NT2/D1 (cell line): ENCODE measurements around the gene GTSE1.

Experiments used
- DNase-seq: peaks from one replicate; pipeline ENCODE4 v3.0.0-alpha.2; 2011; ENCODE audit warnings: low read depth, low spot score
- H3K27me3 ChIP-seq: 2 replicates; pipeline ENCODE4 v1.6.0; 2011; ENCODE audit warnings: mild to moderate bottlenecking; ENCODE audit not compliant: insufficient read length, insufficient read depth
- H3K36me3 ChIP-seq: 2 replicates; pipeline ENCODE4 v1.6.1; 2011; ENCODE audit warnings: mild to moderate bottlenecking, low read length, mixed read lengths; ENCODE audit not compliant: insufficient read depth, insufficient read length
- H3K4me1 ChIP-seq: 2 replicates; pipeline ENCODE4 v1.5.1; 2011; ENCODE audit not compliant: insufficient read depth, insufficient read length
- H3K4me3 ChIP-seq: 2 replicates; pipeline ENCODE4 v1.5.1; 2011; ENCODE audit warnings: low read depth; ENCODE audit not compliant: insufficient read length
- H3K9ac ChIP-seq: 2 replicates; pipeline ENCODE4 v1.6.0; 2011; ENCODE audit warnings: low read depth; ENCODE audit not compliant: insufficient read length
- H3K9me3 ChIP-seq: 2 replicates; pipeline ENCODE4 v1.5.1; 2011; ENCODE audit warnings: mild to moderate bottlenecking, low read length; ENCODE audit not compliant: insufficient read depth
- SUZ12 ChIP-seq: IDR thresholded peaks from 2 replicates; pipeline ENCODE4 v1.6.1; 2011; ENCODE audit not compliant: insufficient read length, insufficient read depth; ENCODE audit errors: extremely low read depth
- YY1 ChIP-seq: IDR thresholded peaks from 2 replicates; pipeline ENCODE4 v1.6.1; 2011; ENCODE audit not compliant: insufficient read length, insufficient read depth
- ZNF274 ChIP-seq: IDR thresholded peaks from 2 replicates; pipeline ENCODE4 v1.6.1; 2011; ENCODE audit warnings: mild to moderate bottlenecking, low read depth, low read length

GTSE1 gene

GRCh38 chr22:46355369-46355995, 58.8 kb downstream of the GTSE1 start:
- Histone ChIP-seq H3K4me3 (no peak overlapping the region), H3K9me3 (no peaks in the 10 kb centered on the region), H3K36me3 (peaks cover 98% of the 10 kb centered on the region), H3K9ac (no peak overlapping the region), H3K4me1 (no peaks in the 10 kb centered on the region), H3K27me3 (no peaks in the 10 kb centered on the region)
- peak; percentile 54 for DNase-seq
- no peak for TF ChIP-seq YY1
- no peak for TF ChIP-seq SUZ12
- no peak for TF ChIP-seq ZNF274

- DNase-seq = no peak
- no peaks in the 10 kb centered on the region for H3K4me1 ChIP-seq
- no peaks in the 10 kb centered on the region for H3K27me3 ChIP-seq
- H3K36me3 ChIP-seq = peaks cover 92% of the 10 kb centered on the region
- no peak overlapping the region for H3K9ac ChIP-seq
- TF ChIP-seq SUZ12 = no peak
- no peak for TF ChIP-seq YY1
- TF ChIP-seq ZNF274 = no peak
- no peaks in the 10 kb centered on the region for H3K9me3 ChIP-seq
- no peak overlapping the region for H3K4me3 ChIP-seq
Observed at GRCh38 chr22:46355996-46356471, 59.4 kb downstream of the GTSE1 start.

- Histone ChIP-seq H3K9me3 (no peaks in the 10 kb centered on the region), H3K4me1 (no peaks in the 10 kb centered on the region), H3K27me3 (no peaks in the 10 kb centered on the region), H3K9ac (no peak overlapping the region), H3K36me3 (peaks cover 85% of the 10 kb centered on the region), H3K4me3 (no peak overlapping the region)
- TF ChIP-seq YY1 (no peak), SUZ12 (no peak)
- no peak for DNase-seq
Observed at GRCh38 chr22:46356496-46357480, 60.1 kb downstream of the GTSE1 start.

GRCh38 chr22:46357711-46358520, 61.2 kb downstream of the GTSE1 start:
- Histone ChIP-seq H3K36me3 (peaks cover 79% of the 10 kb centered on the region), H3K4me1 (no peaks in the 10 kb centered on the region), H3K4me3 (no peak overlapping the region), H3K9ac (no peak overlapping the region), H3K27me3 (no peaks in the 10 kb centered on the region), H3K9me3 (no peaks in the 10 kb centered on the region)
- no peak for DNase-seq
- TF ChIP-seq ZNF274 (no peak), SUZ12 (no peak), YY1 (no peak)

GRCh38 chr22:46358766-46359165, 62.1 kb downstream of the GTSE1 start:
- peaks cover 75% of the 10 kb centered on the region for H3K36me3 ChIP-seq
- H3K9me3 ChIP-seq = no peaks in the 10 kb centered on the region
- TF ChIP-seq SUZ12 (no peak), YY1 (no peak), ZNF274 (no peak)
- H3K27me3 ChIP-seq = no peaks in the 10 kb centered on the region
- H3K9ac ChIP-seq = no peak overlapping the region
- no peaks in the 10 kb centered on the region for H3K4me1 ChIP-seq
- no peak overlapping the region for H3K4me3 ChIP-seq
- DNase-seq = no peak

GRCh38 chr22:46359362-46359761, 62.7 kb downstream of the GTSE1 start:
- Histone ChIP-seq H3K4me1 (peaks cover 2% of the 10 kb centered on the region), H3K9me3 (no peaks in the 10 kb centered on the region), H3K27me3 (no peaks in the 10 kb centered on the region), H3K4me3 (no peak overlapping the region), H3K9ac (no peak overlapping the region), H3K36me3 (peaks cover 71% of the 10 kb centered on the region)
- DNase-seq = no peak
- TF ChIP-seq ZNF274 (no peak), SUZ12 (no peak), YY1 (no peak)
